DOHH2 (cell line): Measurements from ENCODE around the gene GPAT2.

Source experiments
- H3F3A ChIP-seq: fragments of 200-600 bp; sonication (generic), shearing (Covaris generic); 2 replicates; pipeline ENCODE4 v1.6.0; 2016; ENCODE audit warnings: antibody characterized with exemption, mild to moderate bottlenecking; ENCODE audit not compliant: control insufficient read depth, insufficient read depth
- H3K27ac ChIP-seq: fragments of 200-600 bp; sonication (generic); 2 replicates; pipeline ENCODE4 v1.5.1; 2014; ENCODE audit warnings: low read depth, mild to moderate bottlenecking, low read length, moderate library complexity
- H3K27me3 ChIP-seq: fragments of 200-600 bp; sonication (generic); 2 replicates; pipeline ENCODE4 v1.6.1; 2014; ENCODE audit warnings: mild to moderate bottlenecking, low read length, mixed read lengths; ENCODE audit not compliant: control insufficient read depth
- H3K36me3 ChIP-seq: fragments of 200-600 bp; sonication (generic); 2 replicates; pipeline ENCODE4 v1.6.1; 2014; ENCODE audit warnings: mild to moderate bottlenecking, low read length, moderate library complexity, mixed read lengths; ENCODE audit not compliant: control insufficient read depth
- H3K4me1 ChIP-seq: fragments of 200-600 bp; sonication (generic); 2 replicates; pipeline ENCODE4 v1.6.1; 2014; ENCODE audit warnings: mild to moderate bottlenecking, low read length, mixed read lengths; ENCODE audit not compliant: control insufficient read depth
- H3K4me2 ChIP-seq: fragments of 200-600 bp; sonication (generic); 2 replicates; pipeline ENCODE4 v1.6.0; 2014; ENCODE audit warnings: mild to moderate bottlenecking, low read length, moderate library complexity
- H3K4me3 ChIP-seq: fragments of 200-600 bp; sonication (generic); 2 replicates; pipeline ENCODE4 v1.5.1; 2014; ENCODE audit warnings: mild to moderate bottlenecking, low read length, mixed read lengths
- H3K79me2 ChIP-seq: fragments of 200-600 bp; sonication (generic); 2 replicates; pipeline ENCODE4 v1.6.1; 2014; ENCODE audit warnings: mild to moderate bottlenecking, low read length, mixed read lengths; ENCODE audit not compliant: control insufficient read depth
- H3K9me2 ChIP-seq: fragments of 200-600 bp; sonication (generic); replicated peaks from 2 replicates; pipeline ENCODE4 v1.6.1; 2014; ENCODE audit warnings: mild to moderate bottlenecking, low read length, mixed read lengths; ENCODE audit not compliant: control insufficient read depth
- H3K9me3 ChIP-seq: fragments of 200-600 bp; sonication (generic); 2 replicates; pipeline ENCODE4 v1.6.1; 2014; ENCODE audit warnings: antibody characterized with exemption, low read length, mixed read lengths; ENCODE audit not compliant: control insufficient read depth, insufficient read depth
- H4K20me1 ChIP-seq: fragments of 200-600 bp; sonication (generic); 2 replicates; pipeline ENCODE4 v1.6.0; 2014; ENCODE audit warnings: low read depth, mild to moderate bottlenecking, antibody characterized with exemption, low read length, moderate library complexity; ENCODE audit not compliant: control insufficient read depth, insufficient read depth
- CTCF ChIP-seq: fragments of 200-600 bp; sonication (generic); IDR thresholded peaks from one replicate; pipeline ENCODE4 v1.5.1; 2014; ENCODE audit warnings: antibody characterized with exemption, mild to moderate bottlenecking, low read depth, low read length; ENCODE audit not compliant: poor library complexity, severe bottlenecking
- EZH2phosphoT487 ChIP-seq: fragments of 200-600 bp; sonication (generic); IDR thresholded peaks from 2 replicates; pipeline ENCODE4 v1.6.1; 2017; ENCODE audit warnings: borderline replicate concordance, mild to moderate bottlenecking, antibody characterized with exemption, low read length, moderate library complexity, mixed read lengths

GPAT2 gene

GRCh38 chr2:96082211-96083063 is 47.7 kb upstream of the GPAT2 start:
- Histone ChIP-seq H3K36me3 (no peaks in the 10 kb centered on the region), H4K20me1 (no peaks in the 10 kb centered on the region), H3K9me3 (no peaks in the 10 kb centered on the region), H3K4me3 (no peak overlapping the region), H3F3A (no peaks in the 10 kb centered on the region), H3K4me1 (peaks cover 5% of the 10 kb centered on the region; the same call in 1 of the 2 replicates), H3K4me2 (no peak overlapping the region), H3K27ac (no peak overlapping the region), H3K79me2 (no peaks in the 10 kb centered on the region), H3K9me2 (no peaks in the 10 kb centered on the region), H3K27me3 (peaks cover 2% of the 10 kb centered on the region; the same call in 1 of the 2 replicates)
- TF ChIP-seq CTCF (no peak), EZH2phosphoT487 (no peak)

- no peaks in the 10 kb centered on the region for H3K9me2 ChIP-seq
- TF ChIP-seq CTCF, result no peak
- TF ChIP-seq EZH2phosphoT487, result no peak
- no peaks in the 10 kb centered on the region for H3K79me2 ChIP-seq
- no peaks in the 10 kb centered on the region for H3F3A ChIP-seq
- H3K9me3 ChIP-seq, result no peaks in the 10 kb centered on the region
- H4K20me1 ChIP-seq, result no peaks in the 10 kb centered on the region
- peaks cover 2% of the 10 kb centered on the region; the same call in 1 of the 2 replicates for H3K27me3 ChIP-seq
- no peak overlapping the region for H3K4me2 ChIP-seq
- H3K4me3 ChIP-seq, result no peak overlapping the region
- H3K36me3 ChIP-seq, result no peaks in the 10 kb centered on the region
- no peaks in the 10 kb centered on the region for H3K4me1 ChIP-seq
- no peak overlapping the region for H3K27ac ChIP-seq
Measured at GRCh38 chr2:96081042-96081441, 46.3 kb upstream of the GPAT2 start.

GRCh38 chr2:96075199-96075771 is 40.6 kb upstream of the GPAT2 start:
- no peaks in the 10 kb centered on the region for H3K9me2 ChIP-seq
- TF ChIP-seq EZH2phosphoT487 (no peak), CTCF (no peak)
- no peaks in the 10 kb centered on the region for H3K79me2 ChIP-seq
- peaks cover 8% of the 10 kb centered on the region; the same call in 1 of the 2 replicates for H3K27me3 ChIP-seq
- H3K27ac ChIP-seq, result no peak overlapping the region
- H3F3A ChIP-seq, result no peaks in the 10 kb centered on the region
- H3K36me3 ChIP-seq, result no peaks in the 10 kb centered on the region
- H4K20me1 ChIP-seq, result no peaks in the 10 kb centered on the region
- H3K4me3 ChIP-seq, result no peak overlapping the region
- no peaks in the 10 kb centered on the region for H3K9me3 ChIP-seq
- H3K4me1 ChIP-seq, result no peaks in the 10 kb centered on the region
- no peak overlapping the region for H3K4me2 ChIP-seq
